ENCODE measurements around the gene ADNP.

ADNP gene

GRCh38 chr20:50870561-50871161 lies 60.6 kb downstream of the ADNP start:
- no peak for DNase-seq

DNA sequence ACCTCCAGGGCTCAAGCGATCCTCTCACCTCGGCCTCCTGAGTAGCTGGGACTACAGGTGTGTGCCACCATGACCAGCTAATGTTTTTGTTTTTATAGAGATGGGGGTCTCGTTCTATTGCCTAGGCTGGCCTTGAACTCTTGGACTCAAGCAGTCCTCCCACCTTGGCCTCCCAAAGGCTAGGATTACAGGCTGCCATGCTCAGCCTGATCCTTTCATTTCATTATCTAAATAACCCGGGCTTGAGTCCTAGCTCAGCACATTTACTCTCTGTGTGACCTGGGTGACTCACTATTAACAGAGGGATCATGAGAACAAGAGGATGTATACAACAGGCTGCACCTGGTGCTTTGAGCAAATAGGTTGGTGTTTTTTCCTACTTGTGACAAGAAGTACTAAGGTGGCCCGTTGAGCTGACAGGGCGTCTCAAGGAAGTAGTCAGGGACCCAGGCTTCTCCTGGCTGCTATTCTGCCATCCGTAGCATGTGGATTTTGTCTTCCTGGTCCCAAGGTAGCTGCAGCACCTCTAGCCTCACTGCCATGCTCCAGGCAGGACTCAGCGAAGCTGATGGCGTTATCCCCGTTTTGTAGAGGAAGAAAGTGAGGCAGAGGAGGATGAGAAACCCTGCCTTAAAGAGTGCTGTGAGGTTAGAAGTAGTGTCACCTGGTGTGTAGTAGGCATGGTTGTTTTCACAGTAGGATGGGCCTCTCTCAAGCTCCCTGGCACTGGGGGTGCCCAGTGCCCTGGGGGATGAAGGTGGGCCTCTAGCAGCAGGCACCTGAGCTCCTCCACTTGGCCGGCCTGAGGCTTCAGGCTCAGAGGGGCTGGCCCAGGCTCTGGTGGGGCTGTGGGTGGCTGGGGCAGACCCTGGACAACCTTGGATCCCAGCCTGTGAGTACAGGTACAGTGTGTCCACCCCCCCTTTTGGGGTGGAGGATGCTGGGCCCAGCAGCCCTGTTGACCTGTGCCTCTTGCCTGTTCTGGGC lies 62.4 kb downstream of the ADNP start:
- peak; percentile 34 for DNase-seq

- DNase-seq: no peak
These were observed 63.4 kb downstream of the ADNP start for GRCh38 chr20:50867805-50868204.

- DNase-seq: no peak
These were observed 64.4 kb downstream of the ADNP start for GRCh38 chr20:50866831-50867230.

GRCh38 chr20:50866036-50866685 lies 65.1 kb downstream of the ADNP start:
- no peak for DNase-seq

- DNase-seq: no peak
These were observed 65.6 kb downstream of the ADNP start for GRCh38 chr20:50865591-50865990.

DNA sequence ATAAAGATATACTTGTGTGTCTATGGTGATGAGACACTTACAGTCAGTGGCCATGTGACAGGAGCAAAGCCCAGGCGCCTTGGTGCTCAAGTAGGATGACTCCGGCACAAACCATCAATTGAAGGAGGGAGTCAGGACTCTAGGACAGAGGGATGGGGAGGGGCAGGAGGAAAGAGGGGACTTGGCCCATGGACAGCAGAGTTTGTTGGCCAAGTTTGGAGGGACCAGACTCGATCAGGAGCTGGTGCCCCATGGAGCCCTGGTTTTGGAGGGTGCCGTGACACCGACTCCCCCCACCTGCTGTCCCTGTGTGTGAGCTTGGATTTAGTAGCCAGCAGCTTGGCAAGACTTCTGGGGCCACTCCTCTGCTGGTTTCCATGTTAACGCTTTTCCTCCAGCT lies 66.1 kb downstream of the ADNP start:
- no peak for DNase-seq

- DNase-seq: no peak
These were observed 68.7 kb downstream of the ADNP start for GRCh38 chr20:50862546-50862945.

- DNase-seq: no peak
These were observed 70.2 kb downstream of the ADNP start for GRCh38 chr20:50861012-50861411.

GRCh38 chr20:50859161-50859560 lies 72.1 kb downstream of the ADNP start:
- DNase-seq: no peak

- no peak for DNase-seq
These were observed 72.7 kb downstream of the ADNP start for GRCh38 chr20:50858525-50858924.

DNA sequence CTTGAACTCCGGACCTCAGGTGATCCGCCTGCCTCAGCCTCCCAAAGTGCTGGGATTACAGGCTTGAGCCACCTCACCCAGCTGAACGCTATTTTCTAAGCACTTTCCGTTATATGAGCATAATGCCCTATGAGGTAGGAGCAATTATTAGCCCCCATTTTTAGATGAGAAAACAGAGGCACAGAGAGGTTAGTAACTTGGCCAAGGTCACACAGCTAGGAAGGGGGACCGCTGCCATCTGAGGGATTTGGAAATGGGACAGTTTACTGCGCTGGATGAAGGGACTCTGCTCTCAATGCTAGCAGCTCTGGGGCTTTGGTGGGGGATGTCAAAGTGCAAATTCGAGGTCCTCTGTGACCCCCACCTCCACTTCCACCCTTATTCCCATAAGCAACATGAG lies 73.9 kb downstream of the ADNP start:
- DNase-seq: no peak

GRCh38 chr20:50856475-50857041 lies 74.7 kb downstream of the ADNP start:
- no peak for DNase-seq

DNA sequence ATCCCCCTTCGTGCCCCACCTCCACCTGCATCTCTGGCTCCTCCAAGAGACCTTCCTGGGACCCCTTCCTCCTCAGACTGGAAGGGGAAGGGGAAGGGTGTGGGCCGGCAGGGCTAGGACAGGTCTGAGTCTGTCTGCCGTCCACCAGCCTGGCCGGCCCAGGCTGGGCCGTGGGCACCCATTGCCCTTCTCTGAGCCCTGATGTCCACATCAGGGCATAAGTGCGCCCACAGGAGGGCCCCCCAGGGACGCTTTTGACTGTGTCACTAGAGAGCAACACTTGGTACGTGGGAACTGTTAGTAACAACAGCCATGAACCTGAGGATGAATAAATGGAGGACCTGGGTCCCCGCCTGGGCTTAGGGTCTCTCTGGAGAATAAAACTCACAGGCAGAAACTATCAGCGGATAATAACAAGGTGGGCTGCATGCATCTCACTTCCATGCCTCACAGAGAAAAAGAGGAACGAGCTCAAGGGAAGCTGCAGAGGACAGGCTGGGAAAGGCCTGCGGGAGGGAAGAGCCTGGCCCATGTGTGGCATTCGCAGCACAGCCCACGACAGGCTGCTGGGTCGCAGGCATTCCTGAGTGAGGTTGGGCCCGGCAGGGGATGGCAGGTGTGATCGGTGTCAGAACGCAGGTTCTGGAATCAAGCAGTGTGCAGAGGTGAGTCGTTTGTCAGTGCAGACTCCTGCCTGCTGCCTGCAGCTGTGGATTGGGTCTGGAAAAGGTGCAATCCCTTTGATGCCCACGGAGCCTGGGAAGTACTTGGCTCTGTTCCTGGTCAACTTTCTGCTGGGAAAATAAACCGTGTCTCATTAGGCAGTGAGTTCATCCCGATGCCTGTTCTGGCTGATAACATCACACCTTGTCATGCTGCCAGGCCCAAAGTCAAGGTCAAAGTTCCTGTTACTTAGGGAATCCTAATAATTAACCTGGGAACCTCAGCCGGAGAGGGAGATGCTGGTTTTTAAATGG lies 75.5 kb downstream of the ADNP start:
- DNase-seq: no peak

GRCh38 chr20:50854506-50855249 lies 76.6 kb downstream of the ADNP start:
- DNase-seq: no peak

DNA sequence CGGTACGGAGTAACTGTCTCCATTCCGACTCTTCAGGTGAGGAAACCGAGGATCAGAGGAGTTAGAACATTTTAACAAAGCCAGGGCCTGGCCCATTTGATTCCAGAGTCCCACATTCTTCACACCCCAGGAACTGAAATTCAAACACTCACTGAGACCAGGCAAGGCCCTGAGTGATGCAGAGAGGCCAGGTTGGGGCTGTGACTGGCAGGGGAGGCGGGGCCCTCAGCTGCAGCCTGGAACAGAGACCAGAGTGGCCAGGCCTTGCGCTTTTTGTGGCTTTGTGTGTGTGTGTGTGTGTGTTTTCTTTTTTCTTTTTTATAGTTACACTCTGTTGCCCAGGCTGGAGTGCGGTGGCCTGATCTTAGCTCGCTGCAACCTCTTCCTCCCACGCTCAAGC lies 79.2 kb downstream of the ADNP start:
- no peak for DNase-seq

- DNase-seq: no peak
These were observed 80.4 kb downstream of the ADNP start for GRCh38 chr20:50850721-50851286.

GRCh38 chr20:50848846-50849673 lies 82.2 kb downstream of the ADNP start:
- no peak for DNase-seq

DNA sequence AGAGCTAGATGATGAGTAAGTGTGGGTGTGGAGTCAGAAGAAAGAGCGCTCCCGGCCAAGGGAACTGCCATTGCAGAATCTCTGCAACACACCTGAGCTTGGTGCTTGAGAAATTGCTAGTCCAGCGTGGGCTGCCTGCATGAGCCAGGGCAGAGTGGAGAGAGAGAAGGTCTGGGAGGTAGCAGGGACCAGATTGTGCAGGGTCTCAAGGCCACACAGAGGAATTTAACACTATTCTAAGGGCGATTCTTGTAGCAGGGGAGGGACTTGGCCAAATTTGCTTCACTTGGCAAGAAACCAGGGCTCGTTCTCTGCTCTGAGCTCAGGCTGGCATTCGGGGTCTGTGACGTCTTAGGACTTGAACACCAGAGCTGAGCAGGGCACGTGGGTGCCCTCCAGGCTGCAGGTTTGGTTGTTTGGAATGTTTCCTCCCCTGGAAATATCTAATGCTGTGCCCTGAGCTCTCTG lies 82.9 kb downstream of the ADNP start:
- DNase-seq: no peak

Data from NCI-H2029 (cell line).